Esophagus muscularis mucosa (tissue), 3 donors: ENCODE data around the gene TIE1.

ENCODE experiments used
- POLR2A ChIP-seq: fragments of 450-650 bp; IDR thresholded peaks from one replicate; pipeline ENCODE4 v1.6.1; 2017; ENCODE audit warnings: antibody characterized with exemption, moderate library complexity, mild to moderate bottlenecking, low read depth
- POLR2AphosphoS5 ChIP-seq, 2 donors: sonication (generic); formaldehyde crosslinking; IDR thresholded peaks; one replicate each; pipeline ENCODE4 v1.6.1; 2017; ENCODE audit warnings: antibody characterized with exemption in 2 of 2
- TF ChIP-seq, protein P1 (sequence below), 3 experiments: fragments of 200-600 bp in 2 of 3; fragments of 450-650 bp in 1 of 3; sonication (generic) in 2 of 3; IDR thresholded peaks; one replicate each; pipeline ENCODE4 v1.5.1; 2017 to 2019; ENCODE audit warnings: antibody characterized with exemption in 3 of 3, mild to moderate bottlenecking in 2 of 3, moderate library complexity in 1 of 3

DNA sequence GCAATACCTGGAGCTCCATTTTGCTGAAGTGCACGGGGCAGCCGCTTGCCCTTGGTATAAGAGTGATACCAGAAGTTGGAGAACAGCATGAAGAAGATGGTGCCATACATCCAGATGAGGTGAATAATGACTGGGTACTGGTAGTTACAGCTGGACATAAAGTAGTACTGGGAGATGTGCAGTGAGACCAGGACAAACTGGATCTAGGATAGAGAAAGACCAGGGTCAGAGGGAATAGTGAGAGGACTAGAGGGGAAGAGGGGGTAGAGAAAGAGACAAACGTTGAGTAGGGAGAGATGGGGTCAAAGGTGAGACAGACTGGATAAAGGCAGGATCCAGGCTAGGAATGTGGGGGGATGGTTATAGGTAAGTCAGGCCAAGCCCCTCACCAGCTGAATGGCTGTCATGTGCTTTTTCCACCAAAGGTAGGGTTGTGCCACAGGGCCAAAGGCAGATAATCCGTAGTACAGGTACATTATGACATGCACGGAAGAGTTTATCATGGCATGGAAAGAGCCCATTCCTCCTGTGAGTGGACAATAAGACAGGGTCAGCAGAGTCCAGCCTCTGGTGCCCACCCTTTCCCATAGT is 63.2 kb downstream of the TIE1 start:
- TF ChIP-seq POLR2A (no peak), POLR2AphosphoS5 (IDR thresholded peaks at IDR 0.05) (no peak)
- TF ChIP-seq, protein P1, sequence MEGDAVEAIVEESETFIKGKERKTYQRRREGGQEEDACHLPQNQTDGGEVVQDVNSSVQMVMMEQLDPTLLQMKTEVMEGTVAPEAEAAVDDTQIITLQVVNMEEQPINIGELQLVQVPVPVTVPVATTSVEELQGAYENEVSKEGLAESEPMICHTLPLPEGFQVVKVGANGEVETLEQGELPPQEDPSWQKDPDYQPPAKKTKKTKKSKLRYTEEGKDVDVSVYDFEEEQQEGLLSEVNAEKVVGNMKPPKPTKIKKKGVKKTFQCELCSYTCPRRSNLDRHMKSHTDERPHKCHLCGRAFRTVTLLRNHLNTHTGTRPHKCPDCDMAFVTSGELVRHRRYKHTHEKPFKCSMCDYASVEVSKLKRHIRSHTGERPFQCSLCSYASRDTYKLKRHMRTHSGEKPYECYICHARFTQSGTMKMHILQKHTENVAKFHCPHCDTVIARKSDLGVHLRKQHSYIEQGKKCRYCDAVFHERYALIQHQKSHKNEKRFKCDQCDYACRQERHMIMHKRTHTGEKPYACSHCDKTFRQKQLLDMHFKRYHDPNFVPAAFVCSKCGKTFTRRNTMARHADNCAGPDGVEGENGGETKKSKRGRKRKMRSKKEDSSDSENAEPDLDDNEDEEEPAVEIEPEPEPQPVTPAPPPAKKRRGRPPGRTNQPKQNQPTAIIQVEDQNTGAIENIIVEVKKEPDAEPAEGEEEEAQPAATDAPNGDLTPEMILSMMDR (IDR thresholded peaks at IDR 0.05): no peak
